KMS-11 (cell line): Measurements from ENCODE around the gene ABHD14A.

Experiments
- H2AFZ ChIP-seq: fragments of 200-600 bp; sonication (generic); 2 replicates; pipeline ENCODE4 v1.6.1; 2016; ENCODE audit warnings: antibody characterized with exemption, mixed run types, low read depth
- H3K27ac ChIP-seq: fragments of 200-600 bp; sonication (generic); 2 replicates; pipeline ENCODE4 v1.6.1; 2016; ENCODE audit warnings: mild to moderate bottlenecking, mixed run types
- H3K27me3 ChIP-seq: fragments of 200-600 bp; sonication (generic); 2 replicates; pipeline ENCODE4 v1.6.1; 2017; ENCODE audit warnings: mild to moderate bottlenecking, low read depth, mixed run types, moderate library complexity; ENCODE audit not compliant: insufficient read depth
- H3K36me3 ChIP-seq: fragments of 200-600 bp; sonication (generic); 2 replicates; pipeline ENCODE4 v1.6.1; 2017; ENCODE audit warnings: mild to moderate bottlenecking, mixed run types; ENCODE audit not compliant: insufficient read depth
- H3K4me1 ChIP-seq: fragments of 200-600 bp; sonication (generic); 2 replicates; pipeline ENCODE4 v1.6.1; 2016; ENCODE audit warnings: mild to moderate bottlenecking, low read depth, mixed run types; ENCODE audit not compliant: poor library complexity, severe bottlenecking
- H3K4me2 ChIP-seq: fragments of 200-600 bp; sonication (generic); 2 replicates; pipeline ENCODE4 v1.7.0; 2016; ENCODE audit warnings: mild to moderate bottlenecking, mixed run types
- H3K4me3 ChIP-seq: fragments of 200-600 bp; sonication (generic); IDR thresholded peaks from 2 replicates; pipeline ENCODE4 v1.6.1; 2017; ENCODE audit warnings: low read depth, low read length, mixed read lengths; ENCODE audit not compliant: insufficient read depth
- H3K79me2 ChIP-seq: fragments of 200-600 bp; sonication (generic); 2 replicates; pipeline ENCODE4 v1.6.1; 2016; ENCODE audit warnings: low read depth, mixed run types; ENCODE audit not compliant: insufficient read depth
- H3K9ac ChIP-seq: fragments of 200-600 bp; sonication (generic); 2 replicates; pipeline ENCODE4 v1.6.1; 2016; ENCODE audit warnings: mild to moderate bottlenecking, mixed run types
- H4K20me1 ChIP-seq: fragments of 200-600 bp; sonication (generic); 2 replicates; pipeline ENCODE4 v1.6.1; 2016; ENCODE audit warnings: mild to moderate bottlenecking, mixed run types; ENCODE audit not compliant: insufficient read depth
- TF ChIP-seq, protein P1 (sequence below): fragments of 200-600 bp; sonication (generic); conservative IDR thresholded peaks from 2 replicates; pipeline ENCODE4 v1.6.1; 2017; ENCODE audit warnings: low read depth, mild to moderate bottlenecking, antibody characterized with exemption, low read length, moderate library complexity, mixed read lengths

The ABHD14A gene

DNA sequence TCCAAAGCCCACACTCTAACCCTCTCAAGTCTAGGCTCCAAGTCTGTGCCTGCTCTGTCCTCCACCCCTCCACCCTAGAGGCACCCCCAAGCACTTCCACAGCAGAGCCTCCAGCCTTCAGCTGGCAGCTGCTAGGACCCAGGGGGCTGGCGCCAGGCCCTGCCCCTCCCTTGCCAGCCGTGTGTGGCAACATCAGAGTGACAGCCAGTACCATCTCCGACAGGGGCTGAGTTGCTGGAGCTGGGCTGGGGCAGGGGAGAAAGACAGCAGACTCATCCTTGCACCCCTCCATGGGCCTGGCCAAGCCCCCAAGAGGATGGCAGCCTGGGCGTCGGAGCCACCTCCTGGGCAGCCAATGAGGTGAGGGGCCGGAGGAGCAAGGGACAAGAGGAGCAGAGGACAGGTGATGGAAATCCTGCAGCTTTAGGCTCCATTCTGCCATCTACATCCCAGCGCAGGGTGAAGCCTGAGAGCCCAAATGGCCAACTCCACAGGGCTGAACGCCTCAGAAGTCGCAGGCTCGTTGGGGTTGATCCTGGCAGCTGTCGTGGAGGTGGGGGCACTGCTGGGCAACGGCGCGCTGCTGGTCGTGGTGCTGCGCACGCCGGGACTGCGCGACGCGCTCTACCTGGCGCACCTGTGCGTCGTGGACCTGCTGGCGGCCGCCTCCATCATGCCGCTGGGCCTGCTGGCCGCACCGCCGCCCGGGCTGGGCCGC lies 19.5 kb upstream of the ABHD14A start, which contains the start of gene GPR62:
Gene GPR62 (plus strand): TSS at position 207 of the 718 bp plus-strand sequence. CDS start 272 bp downstream, at position 479.
- Histone ChIP-seq H3K36me3 (no peaks in the 10 kb centered on the region), H2AFZ (no peak within 1 kb of the TSS), H3K27ac (no peak within 1 kb of the TSS), H3K79me2 (no peaks in the 10 kb centered on the region), H3K4me3 (no peak within 1 kb of the TSS), H4K20me1 (no peaks in the 10 kb centered on the region), H3K9ac (no peak within 1 kb of the TSS), H3K27me3 (no peaks in the 10 kb centered on the region; the same call in 1 of the 2 replicates), H3K4me1 (no peaks in the 10 kb centered on the region), H3K4me2 (no peak within 1 kb of the TSS)
- TF ChIP-seq, protein P1, sequence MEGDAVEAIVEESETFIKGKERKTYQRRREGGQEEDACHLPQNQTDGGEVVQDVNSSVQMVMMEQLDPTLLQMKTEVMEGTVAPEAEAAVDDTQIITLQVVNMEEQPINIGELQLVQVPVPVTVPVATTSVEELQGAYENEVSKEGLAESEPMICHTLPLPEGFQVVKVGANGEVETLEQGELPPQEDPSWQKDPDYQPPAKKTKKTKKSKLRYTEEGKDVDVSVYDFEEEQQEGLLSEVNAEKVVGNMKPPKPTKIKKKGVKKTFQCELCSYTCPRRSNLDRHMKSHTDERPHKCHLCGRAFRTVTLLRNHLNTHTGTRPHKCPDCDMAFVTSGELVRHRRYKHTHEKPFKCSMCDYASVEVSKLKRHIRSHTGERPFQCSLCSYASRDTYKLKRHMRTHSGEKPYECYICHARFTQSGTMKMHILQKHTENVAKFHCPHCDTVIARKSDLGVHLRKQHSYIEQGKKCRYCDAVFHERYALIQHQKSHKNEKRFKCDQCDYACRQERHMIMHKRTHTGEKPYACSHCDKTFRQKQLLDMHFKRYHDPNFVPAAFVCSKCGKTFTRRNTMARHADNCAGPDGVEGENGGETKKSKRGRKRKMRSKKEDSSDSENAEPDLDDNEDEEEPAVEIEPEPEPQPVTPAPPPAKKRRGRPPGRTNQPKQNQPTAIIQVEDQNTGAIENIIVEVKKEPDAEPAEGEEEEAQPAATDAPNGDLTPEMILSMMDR = no peak

DNA sequence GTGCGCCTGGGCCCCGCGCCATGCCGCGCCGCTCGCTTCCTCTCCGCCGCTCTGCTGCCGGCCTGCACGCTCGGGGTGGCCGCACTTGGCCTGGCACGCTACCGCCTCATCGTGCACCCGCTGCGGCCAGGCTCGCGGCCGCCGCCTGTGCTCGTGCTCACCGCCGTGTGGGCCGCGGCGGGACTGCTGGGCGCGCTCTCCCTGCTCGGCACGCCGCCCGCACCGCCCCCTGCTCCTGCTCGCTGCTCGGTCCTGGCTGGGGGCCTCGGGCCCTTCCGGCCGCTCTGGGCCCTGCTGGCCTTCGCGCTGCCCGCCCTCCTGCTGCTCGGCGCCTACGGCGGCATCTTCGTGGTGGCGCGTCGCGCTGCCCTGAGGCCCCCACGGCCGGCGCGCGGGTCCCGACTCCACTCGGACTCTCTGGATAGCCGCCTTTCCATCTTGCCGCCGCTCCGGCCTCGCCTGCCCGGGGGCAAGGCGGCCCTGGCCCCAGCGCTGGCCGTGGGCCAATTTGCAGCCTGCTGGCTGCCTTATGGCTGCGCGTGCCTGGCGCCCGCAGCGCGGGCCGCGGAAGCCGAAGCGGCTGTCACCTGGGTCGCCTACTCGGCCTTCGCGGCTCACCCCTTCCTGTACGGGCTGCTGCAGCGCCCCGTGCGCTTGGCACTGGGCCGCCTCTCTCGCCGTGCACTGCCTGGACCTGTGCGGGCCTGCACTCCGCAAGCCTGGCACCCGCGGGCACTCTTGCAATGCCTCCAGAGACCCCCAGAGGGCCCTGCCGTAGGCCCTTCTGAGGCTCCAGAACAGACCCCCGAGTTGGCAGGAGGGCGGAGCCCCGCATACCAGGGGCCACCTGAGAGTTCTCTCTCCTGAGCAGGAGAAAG lies 18.7 kb upstream of the ABHD14A start:
- no peaks in the 10 kb centered on the region for H4K20me1 ChIP-seq
- TF ChIP-seq, protein P1 = no peak
- no peaks in the 10 kb centered on the region for H3K79me2 ChIP-seq
- H2AFZ ChIP-seq = no peak overlapping the region
- no peak overlapping the region for H3K4me2 ChIP-seq
- no peak overlapping the region for H3K27ac ChIP-seq
- H3K4me3 ChIP-seq = no peak overlapping the region
- H3K36me3 ChIP-seq = no peaks in the 10 kb centered on the region
- no peak overlapping the region for H3K9ac ChIP-seq
- no peaks in the 10 kb centered on the region for H3K4me1 ChIP-seq
- H3K27me3 ChIP-seq = no peaks in the 10 kb centered on the region; the same call in 1 of the 2 replicates

DNA sequence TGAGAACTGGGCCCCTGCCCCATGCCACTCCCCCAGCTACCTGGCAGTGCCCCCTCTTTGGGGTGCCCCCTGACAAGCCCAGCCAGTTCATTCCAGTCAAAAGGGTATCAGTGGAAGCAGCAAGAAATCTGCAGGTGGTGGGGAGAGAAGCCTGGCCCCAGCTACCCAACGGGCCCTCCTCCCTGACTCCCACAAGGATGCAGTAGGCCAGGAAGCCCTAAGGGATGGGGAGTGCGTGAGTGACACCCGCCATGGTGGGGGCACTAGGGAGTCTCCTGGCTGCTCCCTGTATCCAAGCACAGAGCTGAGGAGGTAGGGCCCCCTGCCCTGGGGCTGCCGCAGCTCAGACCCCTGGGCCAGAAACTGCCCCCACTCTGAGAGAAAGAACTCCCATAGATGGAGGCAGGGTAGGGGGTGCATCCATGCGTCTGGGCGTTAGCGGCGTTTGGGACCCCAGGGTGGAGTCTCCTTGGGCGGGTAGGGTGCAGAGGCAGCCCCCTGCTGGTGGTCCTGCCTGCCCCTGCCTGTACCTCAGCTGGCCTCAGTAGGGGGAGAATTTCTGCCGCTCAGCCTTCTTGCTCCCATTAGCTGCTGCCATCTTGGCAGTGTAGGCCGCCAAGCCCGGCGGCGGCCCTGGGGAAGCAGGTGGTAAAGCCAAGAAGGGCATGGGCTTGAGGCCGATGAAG lies 17.2 kb upstream of the ABHD14A start:
- Histone ChIP-seq H3K4me3 (no peak overlapping the region), H3K79me2 (no peaks in the 10 kb centered on the region), H3K4me2 (no peak overlapping the region), H2AFZ (no peak overlapping the region), H4K20me1 (no peaks in the 10 kb centered on the region), H3K9ac (no peak overlapping the region), H3K27ac (no peak overlapping the region), H3K36me3 (no peaks in the 10 kb centered on the region), H3K27me3 (no peaks in the 10 kb centered on the region; the same call in 1 of the 2 replicates), H3K4me1 (no peaks in the 10 kb centered on the region)
- TF ChIP-seq, protein P1 = no peak
